ENCODE results near the gene VIT.

VIT gene

GRCh38 chr2:36705326-36706020 is 9.0 kb downstream of the VIT start:
- no peak for TF ChIP-seq CTCF (IDR thresholded peaks at IDR 0.05)

- no peak for TF ChIP-seq CTCF (IDR thresholded peaks at IDR 0.05)
Observed at GRCh38 chr2:36706021-36706876, 9.7 kb downstream of the VIT start.

GRCh38 chr2:36707050-36707449 is 10.5 kb downstream of the VIT start:
- no peak for TF ChIP-seq CTCF (IDR thresholded peaks at IDR 0.05)

- no peak for TF ChIP-seq CTCF (IDR thresholded peaks at IDR 0.05)
Observed at GRCh38 chr2:36708041-36708741, 11.7 kb downstream of the VIT start.

GRCh38 chr2:36710858-36711515 is 14.5 kb downstream of the VIT start:
- TF ChIP-seq CTCF (IDR thresholded peaks at IDR 0.05): no peak

GRCh38 chr2:36711741-36712314 is 15.3 kb downstream of the VIT start:
- no peak for TF ChIP-seq CTCF (IDR thresholded peaks at IDR 0.05)

- TF ChIP-seq CTCF (IDR thresholded peaks at IDR 0.05): no peak
Observed at GRCh38 chr2:36713310-36713709, 16.8 kb downstream of the VIT start.
